Measurements from ENCODE around the gene SEMA6B.

GRCh38 chr19:4506449-4507149 is 52.9 kb downstream of the SEMA6B start:
- TF ChIP-seq CTCF (IDR thresholded peaks at IDR 0.05) (no peak), POLR2A (IDR thresholded peaks at IDR 0.05; ENCODE audit: low read depth) (no peak), POLR2AphosphoS5 (IDR thresholded peaks at IDR 0.05) (no peak)

Measured in esophagus muscularis mucosa (tissue), 3 donors.